ENCODE measurements around the gene NDOR1. TPM values are rescaled to one million over a fixed set of nuclear protein-coding genes. Genes with fewer than 3 reads are reported as not detected.
A peak's percentile ranks its signal among the peaks of the same experiment; 100 is the strongest.

The NDOR1 gene
- polyA plus RNA-seq, 3 donors = 7.6 to 8.2 (median 8.2) TPM

DNA sequence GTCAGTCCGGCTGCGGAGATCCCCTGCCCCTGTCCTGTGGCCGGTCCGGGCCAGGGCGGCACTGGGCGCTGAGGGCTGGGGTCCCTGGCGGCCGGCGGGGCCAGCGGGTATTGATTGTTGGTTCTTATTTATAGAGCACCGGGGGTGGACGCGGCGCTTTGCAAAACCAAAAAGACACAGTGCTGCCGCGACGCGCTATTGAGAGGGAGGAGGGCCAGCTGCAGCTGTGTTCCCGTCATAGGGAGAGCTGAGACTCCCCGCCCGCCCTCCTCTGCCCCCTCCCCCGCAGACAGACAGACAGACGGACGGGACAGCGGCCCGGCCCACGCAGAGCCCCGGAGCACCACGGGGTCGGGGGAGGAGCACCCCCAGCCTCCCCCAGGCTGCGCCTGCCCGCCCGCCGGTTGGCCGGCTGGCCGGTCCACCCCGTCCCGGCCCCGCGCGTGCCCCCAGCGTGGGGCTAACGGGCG lies 38.2 kb upstream of the NDOR1 start:
- DNase-seq (ENCODE audit: low read depth in 3 of 3, low spot score in 2 of 3) = no peak

DNA sequence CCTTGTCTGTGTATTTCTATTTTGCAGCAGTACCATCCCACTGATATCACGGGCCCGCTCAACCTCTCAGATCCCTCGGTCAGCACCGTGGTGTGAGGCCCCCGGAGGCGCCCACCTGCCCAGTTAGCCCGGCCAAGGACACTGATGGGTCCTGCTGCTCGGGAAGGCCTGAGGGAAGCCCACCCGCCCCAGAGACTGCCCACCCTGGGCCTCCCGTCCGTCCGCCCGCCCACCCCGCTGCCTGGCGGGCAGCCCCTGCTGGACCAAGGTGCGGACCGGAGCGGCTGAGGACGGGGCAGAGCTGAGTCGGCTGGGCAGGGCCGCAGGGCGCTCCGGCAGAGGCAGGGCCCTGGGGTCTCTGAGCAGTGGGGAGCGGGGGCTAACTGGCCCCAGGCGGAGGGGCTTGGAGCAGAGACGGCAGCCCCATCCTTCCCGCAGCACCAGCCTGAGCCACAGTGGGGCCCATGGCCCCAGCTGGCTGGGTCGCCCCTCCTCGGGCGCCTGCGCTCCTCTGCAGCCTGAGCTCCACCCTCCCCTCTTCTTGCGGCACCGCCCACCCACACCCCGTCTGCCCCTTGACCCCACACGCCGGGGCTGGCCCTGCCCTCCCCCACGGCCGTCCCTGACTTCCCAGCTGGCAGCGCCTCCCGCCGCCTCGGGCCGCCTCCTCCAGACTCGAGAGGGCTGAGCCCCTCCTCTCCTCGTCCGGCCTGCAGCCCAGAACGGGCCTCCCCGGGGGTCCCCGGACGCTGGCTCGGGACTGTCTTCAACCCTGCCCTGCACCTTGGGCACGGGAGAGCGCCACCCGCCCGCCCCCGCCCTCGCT lies 37.5 kb upstream of the NDOR1 start:
- DNase-seq (ENCODE audit: low read depth in 3 of 3, low spot score in 2 of 3) = no peak

DNA sequence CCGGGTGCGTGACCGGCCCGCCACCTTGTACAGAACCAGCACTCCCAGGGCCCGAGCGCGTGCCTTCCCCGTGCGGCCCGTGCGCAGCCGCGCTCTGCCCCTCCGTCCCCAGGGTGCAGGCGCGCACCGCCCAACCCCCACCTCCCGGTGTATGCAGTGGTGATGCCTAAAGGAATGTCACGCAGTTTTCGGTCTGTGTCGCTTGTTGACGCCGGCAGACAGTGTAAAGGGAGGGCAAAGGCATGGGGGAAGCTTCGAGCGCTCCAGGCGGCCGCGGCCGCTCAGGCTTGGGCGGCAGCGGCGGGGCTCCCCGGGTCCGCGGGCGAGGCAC lies 37.0 kb upstream of the NDOR1 start:
- no peak for DNase-seq (ENCODE audit: low read depth in 3 of 3, low spot score in 2 of 3)

DNA sequence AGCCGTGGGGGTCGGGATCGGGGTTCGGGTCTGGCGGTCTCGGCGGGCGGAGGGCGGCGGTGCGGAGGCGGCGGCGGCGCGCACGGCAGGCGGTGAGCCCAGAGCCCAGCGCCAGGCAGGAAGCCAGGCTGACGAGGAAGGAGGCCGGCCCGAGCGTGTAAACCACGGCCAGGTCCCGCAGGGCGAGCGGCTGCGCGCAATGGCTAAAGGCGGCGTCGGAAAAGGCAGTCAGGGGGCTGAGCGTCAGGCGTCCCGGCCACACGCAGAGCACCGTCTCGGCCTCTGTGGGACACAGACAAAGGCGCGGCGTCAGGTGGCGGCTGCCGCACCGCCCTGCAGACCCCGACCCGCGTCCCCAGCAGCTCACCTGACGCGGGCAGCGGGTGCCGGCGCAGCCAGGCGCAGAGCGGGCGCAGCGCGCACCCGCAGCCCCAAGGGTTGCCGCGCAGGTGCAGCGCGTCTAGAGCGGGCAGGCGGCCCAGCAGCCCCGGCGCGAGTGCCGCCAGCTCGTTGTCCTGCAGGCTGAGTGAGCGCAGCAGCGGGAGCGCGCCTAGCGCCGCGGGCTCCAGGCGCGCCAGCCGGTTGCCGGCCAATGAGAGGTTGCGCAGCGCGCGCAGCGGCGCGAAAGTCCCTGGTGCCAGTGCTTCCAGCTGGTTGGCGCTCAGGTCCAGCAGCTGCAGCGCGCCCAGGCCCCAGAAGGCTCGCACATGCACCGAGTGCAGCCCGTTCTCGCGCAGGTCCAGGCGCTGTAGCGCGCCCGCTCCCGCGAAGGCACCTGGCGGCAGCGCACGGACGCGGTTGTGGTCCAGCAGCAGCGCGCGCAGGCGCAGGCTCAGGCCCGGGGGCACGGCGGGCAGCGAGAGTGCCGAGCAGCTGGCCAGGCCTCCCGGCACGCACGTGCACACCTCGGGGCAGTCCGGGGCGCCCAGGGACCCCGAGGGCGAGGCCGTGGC lies 36.3 kb upstream of the NDOR1 start:
- DNase-seq (ENCODE audit: low read depth in 3 of 3, low spot score in 2 of 3) = peak in 1 of 3 donors; percentile 29

DNA sequence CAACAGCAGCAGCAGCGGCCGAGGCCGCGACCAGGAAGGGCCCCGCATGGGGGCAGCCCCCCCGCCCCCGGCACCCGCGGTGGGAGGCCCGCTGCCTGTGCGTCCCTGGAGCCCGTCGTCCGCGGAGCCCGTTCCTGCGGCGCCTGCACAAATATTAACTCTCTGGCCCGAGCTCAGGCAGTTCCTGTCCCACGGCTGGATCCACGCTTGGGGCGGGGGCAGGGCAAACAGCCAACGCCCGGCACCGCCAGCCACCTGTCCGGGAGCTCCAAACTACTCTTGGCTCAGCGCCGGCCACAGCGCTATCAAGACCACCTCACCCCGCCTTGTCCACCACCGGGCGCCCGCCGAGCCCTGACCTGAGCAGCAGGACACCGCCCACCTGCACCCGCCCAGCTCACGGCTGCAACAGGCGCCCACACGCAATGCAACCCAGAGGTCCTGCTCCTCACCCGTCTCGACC lies 35.6 kb upstream of the NDOR1 start, which contains the start of gene LRRC26:
LRRC26 (minus strand) TSS at position 156 of the 463 bp plus-strand sequence; CDS start at position 48, 108 bp downstream.
- no peak for DNase-seq (ENCODE audit: low read depth in 3 of 3, low spot score in 2 of 3)

DNA sequence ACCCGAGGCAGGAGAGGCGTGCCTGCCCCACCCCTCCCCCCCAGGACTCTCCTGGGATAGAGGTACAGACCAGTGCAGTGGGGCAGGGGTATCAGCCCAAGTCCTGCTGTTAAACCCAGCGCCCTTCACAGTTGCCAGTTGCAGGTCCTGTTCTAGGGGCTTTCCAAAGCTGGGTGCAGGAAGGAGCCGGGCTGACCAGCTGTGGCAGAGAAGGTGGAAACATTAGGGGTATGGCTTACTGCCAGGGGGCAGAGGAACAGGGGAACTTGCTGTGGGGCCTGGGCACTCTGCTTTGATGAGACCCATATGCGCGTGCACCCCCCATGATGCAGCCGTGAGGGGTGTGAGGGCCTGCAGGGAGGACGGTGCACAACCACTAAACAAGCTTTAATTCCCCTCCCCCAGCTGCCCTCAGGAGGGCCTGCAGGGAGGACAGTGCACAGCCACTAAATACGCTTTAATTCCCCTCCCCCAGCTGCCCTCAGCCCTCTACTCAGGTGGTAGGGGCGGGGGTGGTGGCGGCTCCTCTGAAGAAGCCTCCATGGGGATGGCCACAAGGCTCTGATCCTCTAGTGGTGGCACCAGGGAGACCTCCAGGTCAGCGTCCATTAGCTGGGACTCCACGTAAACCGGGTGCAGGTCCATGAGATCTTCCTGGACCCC lies 34.9 kb upstream of the NDOR1 start:
- no peak for DNase-seq (ENCODE audit: low read depth in 3 of 3, low spot score in 2 of 3)

DNA sequence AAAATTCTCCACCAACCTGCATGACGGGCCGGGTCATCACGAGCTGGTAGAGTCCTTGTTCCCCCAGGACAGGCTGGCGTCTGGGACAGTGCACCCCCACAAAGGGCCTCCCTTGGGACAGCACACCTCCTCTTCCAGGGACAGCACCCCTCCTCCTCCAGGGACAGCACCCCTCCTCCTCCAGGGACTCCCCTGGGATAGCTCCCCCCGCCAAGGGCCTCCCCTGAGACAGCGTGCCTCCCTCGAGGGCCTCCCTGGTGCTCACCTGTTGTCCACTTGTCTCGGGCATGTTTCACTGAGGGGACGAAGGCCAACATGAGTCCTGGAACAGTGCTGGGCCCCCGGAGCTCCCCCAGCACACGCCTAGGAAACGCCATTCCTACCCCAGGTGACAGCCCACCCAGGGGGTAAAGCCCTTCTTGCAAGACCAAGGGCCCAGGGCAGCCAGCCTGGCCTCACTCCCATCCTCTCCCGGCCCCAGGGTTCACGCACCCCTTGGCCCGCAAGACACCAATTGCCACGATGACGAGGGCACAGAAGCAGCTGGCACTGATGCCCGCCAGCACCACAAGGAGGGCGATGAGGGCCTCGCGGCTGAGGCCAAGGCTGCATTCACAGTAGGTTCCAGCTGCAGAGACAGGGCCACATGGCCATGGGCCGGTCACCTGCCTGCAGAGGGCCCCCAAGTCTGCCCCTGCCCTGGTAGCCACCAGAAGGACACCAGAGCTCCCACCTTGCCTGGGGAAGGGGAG lies 34.2 kb upstream of the NDOR1 start:
- no peak for DNase-seq (ENCODE audit: low read depth in 3 of 3, low spot score in 2 of 3)

DNA sequence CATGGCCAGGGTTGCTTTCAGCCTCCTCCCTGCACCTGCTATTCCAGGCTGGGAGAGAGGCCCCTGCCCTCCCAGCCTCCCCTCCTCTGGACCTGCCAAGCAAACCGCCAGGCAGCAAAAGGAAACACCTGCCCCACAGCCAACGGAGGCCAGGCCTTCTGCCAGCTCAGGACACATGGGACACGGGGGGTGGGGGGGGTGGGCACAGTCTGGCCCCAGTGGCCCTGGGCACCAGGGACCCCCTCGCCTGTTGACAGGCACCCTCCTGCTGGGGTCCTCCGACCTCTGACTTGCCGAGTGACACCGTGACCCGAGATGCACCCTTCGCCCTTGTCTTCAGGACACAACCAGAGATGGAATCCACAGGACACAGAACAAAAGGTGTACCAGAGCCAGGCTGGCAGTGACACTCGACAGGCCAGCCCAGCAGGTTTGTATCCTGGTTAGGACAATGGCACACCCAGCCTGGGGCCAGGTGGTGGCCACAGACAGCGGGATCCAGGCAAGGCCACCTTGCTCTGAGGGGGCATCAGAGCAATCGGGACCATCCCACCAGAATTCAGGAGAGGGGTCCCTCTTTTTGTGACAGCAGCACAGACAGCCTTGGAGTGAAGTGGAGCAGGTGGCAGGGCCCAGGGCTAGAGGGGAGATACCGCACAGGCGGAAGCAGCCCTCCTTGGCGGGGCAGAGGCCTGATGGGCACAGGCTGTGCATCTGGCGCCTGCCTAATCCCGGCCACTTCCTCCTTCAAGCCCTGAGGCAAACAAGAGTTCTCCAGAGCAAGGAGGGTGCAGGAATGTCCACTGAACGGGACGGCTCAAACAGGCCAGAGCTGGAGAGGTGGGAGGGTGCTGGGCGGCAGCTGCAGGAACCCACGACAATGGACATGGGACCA lies 32.4 kb upstream of the NDOR1 start:
- DNase-seq (ENCODE audit: low read depth in 3 of 3, low spot score in 2 of 3) = no peak

DNA sequence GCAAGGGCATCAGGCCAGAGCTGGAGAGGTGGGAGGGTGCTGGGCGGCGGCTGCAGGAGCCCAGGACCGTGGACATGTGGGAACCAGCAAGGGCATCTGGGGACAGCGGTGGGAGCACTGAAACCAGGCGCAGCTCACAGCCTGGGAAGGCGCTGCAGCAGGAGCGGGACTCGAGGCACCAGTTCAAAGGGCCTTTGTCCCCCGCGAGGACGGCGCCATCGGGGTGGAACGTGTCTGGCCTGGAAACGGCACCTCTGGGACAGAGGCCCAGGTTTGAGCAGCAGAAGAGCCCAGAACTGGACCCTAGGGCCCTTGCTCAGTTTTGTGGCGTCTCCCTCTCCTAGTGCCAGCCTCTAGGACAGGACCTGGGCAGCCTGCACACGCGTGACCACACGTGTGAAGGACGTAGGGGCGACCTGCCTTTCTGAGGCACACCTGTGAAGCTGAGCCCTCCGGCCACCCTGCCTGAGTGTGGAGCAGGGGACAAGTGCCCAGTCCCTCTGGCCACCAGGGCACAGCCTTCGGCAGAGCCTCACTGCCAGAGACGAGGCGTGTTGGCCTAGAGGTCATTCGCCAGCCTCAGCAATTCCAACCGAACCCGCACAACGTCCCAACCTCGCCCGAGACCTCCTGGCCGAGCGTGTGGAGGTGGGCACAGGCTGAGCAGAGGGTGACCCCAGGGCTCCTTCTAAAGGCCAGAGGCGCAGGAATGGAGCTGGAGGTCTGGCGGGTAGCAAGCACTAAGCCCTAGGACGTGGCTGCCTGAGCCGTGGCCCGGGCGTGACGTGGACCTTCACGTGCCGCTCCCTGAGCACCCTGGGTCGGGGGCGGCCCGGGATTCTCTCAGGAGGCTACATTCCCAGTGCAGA lies 31.5 kb upstream of the NDOR1 start:
- no peak for DNase-seq (ENCODE audit: low read depth in 3 of 3, low spot score in 2 of 3)

DNA sequence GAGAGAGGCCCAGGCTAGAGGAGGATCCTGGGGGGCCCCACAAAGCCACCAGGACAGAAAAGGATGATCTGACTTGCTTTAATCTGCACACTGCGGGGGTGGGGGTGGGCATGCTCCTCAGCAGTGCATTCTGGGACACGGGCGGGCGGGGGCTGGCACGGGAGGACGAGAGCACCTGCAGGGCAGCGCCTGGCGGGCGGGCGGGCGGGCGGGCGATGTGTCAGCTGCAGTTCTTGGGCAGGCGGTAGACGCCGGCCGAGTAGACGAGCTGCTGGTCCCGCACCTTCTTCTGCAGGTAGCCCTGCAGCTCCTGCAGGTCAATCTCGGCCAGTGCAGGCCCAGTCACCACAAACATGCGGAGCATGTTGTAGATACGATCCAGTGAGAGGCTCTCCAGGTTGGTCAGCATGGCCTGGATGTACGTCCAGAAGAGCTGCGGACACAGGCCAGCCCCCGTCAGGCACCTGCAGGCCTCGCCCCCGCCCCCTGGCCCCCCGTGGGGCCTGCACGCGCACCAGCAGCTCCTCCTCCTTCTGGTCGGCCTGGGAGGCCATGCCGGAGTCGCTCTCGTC lies 30.7 kb upstream of the NDOR1 start:
- no peak for DNase-seq (ENCODE audit: low read depth in 3 of 3, low spot score in 2 of 3)

DNA sequence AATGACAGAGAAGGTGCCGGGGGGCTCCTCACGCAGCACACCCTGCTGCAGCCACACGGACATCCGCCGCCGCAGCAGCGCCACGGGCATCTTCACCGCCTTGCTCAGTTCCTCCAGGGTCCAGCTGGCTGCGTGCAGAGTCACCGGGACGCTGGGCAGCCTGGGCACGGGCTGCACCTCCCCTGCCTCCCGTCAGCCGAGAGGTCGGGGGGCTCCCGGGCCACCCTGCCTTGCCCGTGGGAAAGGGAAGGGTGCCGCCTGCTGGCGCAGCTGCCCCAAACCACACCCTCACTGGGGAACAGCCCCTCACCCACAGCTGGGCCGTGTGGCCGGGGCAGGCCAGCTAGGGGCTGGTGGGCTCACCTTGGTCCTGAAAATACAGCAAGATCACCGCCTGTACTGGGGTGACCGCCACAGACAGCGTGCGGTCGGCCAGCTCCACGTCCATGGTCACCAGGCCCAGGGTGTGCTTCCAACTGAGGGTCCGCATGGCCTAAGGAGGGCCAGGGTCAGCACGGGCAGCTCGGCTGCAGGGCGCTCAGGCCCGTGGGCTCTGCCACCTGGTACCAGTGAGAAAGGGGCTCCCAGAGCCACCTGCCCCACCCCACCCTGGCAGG lies 30.0 kb upstream of the NDOR1 start:
- no peak for DNase-seq (ENCODE audit: low read depth in 3 of 3, low spot score in 2 of 3)

DNA sequence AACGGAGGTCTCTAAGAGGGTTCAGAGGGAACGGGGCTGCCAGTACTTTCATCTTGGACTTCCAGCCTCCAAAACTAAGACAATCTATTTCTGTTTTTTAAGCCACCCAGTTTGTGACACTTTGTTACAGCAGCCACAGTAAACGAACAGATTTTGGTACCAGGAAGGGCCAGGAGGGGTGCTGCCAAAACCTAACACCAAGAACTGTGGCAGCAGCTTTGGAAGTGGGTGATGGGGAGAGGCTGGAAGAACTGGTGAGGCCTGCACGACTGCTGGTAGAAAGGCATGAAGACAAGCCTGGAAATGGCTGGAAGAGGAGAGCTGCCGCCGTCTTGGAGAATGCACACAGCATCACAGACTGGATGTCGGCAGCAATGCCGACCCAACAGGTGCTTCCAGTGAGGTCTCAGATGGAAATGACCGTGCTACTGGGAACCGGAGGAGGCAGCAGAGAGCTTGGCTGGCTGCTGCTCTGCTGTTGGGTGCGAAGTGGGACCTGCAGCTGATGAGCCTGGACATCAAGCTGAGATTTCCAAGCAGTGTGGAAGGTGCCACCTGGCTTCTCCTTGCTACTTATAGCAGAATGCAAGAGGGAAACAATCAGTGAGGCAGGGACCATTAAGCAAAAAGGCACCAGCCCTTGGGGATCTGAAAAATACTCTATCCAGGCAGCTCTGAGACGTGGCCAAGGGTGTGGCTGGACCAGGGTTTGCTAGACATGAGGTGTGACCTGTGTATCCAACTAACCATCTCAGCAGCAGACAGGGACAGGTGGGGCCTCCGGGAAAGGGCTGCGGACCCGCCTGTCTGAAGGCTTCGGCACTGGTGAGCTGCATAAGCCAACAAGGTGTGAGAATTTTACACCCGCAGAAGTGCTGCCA lies 29.0 kb upstream of the NDOR1 start:
- no peak for DNase-seq (ENCODE audit: low read depth in 3 of 3, low spot score in 2 of 3)

DNA sequence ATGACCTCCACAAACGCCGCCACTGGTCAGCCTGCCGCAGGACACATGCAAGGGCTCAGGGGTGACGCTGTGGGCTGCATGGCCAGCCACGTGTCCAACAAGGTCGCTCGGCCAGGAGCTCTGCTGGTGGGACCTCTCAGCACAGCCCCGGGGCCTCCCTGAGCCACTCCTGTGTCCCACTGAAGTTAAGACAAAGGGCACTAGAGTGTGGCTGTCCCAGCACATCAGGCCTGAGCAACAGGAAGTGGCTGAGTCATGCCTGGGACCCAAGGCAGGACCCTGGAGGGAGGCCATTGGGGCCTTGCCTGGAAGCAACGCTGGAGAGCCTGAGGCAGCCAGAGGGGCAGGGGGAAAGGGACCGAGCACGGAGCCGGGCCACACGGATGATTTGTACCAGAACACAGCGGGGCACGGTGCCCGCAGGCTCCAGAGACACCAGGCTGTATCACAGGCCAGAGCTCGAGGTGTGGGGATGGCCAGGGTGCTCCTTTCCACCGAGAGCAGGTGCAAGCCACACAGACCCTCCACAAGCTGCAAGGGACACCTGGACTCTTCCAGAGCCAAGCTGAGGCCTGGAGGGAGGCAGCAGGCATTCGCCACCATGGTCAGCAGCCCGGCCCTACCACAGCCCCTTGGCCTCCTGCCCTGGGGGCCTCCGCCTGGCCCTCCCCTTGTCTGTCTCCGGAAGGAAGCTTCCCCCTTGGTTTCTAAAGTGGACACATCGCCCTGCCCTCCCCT lies 27.1 kb upstream of the NDOR1 start:
- no peak for DNase-seq (ENCODE audit: low read depth in 3 of 3, low spot score in 2 of 3)

DNA sequence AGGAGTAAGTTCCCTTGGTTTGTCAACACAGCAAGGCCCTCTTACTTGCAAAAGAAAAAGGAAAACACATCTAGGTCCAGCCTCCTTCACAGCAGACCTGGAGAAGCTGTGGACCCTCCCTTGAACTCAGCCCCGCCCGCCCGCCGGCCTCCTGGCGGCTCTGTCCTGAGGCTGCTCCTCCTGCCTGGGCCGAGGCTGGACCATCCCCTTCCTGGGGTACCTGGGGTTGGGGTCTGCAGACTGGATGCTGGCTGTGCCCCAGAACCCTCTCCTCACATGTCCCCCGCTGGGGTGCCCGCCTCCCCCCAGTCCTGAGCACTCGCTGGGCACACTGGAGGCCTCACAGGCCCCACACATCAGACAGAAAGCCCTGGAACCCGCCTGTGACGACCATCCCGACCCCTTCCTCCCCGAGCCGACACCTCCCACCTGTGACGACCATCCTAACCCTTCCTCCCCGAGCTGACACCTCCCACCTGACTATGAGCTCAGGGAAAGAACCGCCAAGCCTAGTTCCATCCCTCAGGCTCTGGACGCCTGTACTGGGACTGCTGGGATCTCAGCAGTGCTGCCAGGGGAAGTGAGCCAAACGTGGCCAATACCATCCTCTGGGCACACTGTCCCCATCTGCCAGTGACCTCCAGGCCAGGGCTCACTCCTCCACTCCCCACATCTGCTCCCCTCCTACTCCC lies 26.4 kb upstream of the NDOR1 start:
- no peak for DNase-seq (ENCODE audit: low read depth in 3 of 3, low spot score in 2 of 3)

DNA sequence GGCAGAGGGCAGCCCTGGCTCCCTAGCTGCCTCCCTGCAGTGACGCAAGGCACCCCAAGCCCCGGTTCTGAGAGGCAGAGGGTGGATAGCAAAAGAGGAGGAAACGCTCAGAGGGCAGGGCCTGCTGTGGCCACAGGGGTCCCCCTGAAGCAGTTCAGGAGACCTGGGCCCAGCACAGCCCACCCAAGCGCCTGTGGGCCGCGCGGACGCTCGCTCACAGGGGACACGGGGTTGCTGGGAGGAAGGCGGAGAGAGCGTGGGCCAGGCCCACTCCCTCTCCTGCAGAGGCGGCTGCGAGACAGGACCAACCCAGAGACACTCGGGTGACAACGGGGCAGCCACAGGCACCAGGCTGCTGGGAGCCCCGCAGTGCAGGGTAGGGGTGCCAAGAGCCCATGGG lies 25.7 kb upstream of the NDOR1 start:
- DNase-seq (ENCODE audit: low read depth in 3 of 3, low spot score in 2 of 3) = no peak

Measured in right renal cortex interstitium (tissue), 3 donors.